GM19372 (cell line): ENCODE measurements around the gene RHOT2.
A peak's percentile ranks its signal among the peaks of the same experiment; 100 is the strongest.

Source experiments
- ATAC-seq: cut with Tn5 transposase; IDR thresholded peaks from one replicate; pipeline ENCODE4 v1.9.1; 2021; ENCODE audit warnings: mild to moderate bottlenecking, low read depth, moderate library complexity; ENCODE audit not compliant: unreplicated experiment

Gene RHOT2

GRCh38 chr16:646679-647172 lies 21.2 kb upstream of the RHOT2 start:
- no peak for ATAC-seq

- no peak for ATAC-seq
These were observed 20.6 kb upstream of the RHOT2 start for GRCh38 chr16:647173-647902.

- ATAC-seq: no peak
These were observed 19.7 kb upstream of the RHOT2 start for GRCh38 chr16:648071-648780.

GRCh38 chr16:648781-649589 lies 18.9 kb upstream of the RHOT2 start, which contains the start of gene WDR90:
TSS of gene WDR90 (plus strand) at chr16:649365. CDS start at chr16:649417, 52 bp downstream.
- peak; percentile 80 for ATAC-seq

- peak; percentile 7 for ATAC-seq
These were observed 18.3 kb upstream of the RHOT2 start for GRCh38 chr16:649631-650030.

GRCh38 chr16:651844-652243 lies 16.1 kb upstream of the RHOT2 start:
- no peak for ATAC-seq

- no peak for ATAC-seq
These were observed 15.3 kb upstream of the RHOT2 start for GRCh38 chr16:652454-653305.

- ATAC-seq: no peak
These were observed 13.9 kb upstream of the RHOT2 start for GRCh38 chr16:654034-654433.

GRCh38 chr16:657487-657886 lies 10.4 kb upstream of the RHOT2 start:
- no peak for ATAC-seq

GRCh38 chr16:658679-659571 lies 9.0 kb upstream of the RHOT2 start:
- no peak for ATAC-seq

GRCh38 chr16:659618-660017 lies 8.3 kb upstream of the RHOT2 start:
- no peak for ATAC-seq

GRCh38 chr16:660132-660458 lies 7.8 kb upstream of the RHOT2 start:
- no peak for ATAC-seq

- ATAC-seq: peak; percentile 55
These were observed 7.3 kb upstream of the RHOT2 start for GRCh38 chr16:660459-661183.

GRCh38 chr16:661184-661821 lies 6.6 kb upstream of the RHOT2 start:
- no peak for ATAC-seq

- no peak for ATAC-seq
These were observed 5.8 kb upstream of the RHOT2 start for GRCh38 chr16:662095-662494.

GRCh38 chr16:662597-662996 lies 5.3 kb upstream of the RHOT2 start:
- no peak for ATAC-seq

- ATAC-seq: no peak
These were observed 1.4 kb upstream of the RHOT2 start for GRCh38 chr16:666572-666971.

- no peak for ATAC-seq
These were observed 686 bp upstream of the RHOT2 start for GRCh38 chr16:667113-667779.
